Fibroblast of lung (primary cell): ENCODE results near the gene TSEN15.

Experiments
- EZH2 ChIP-seq: IDR thresholded peaks from 2 replicates; pipeline ENCODE4 v1.5.1; 2012; ENCODE audit warnings: low read length, control low read depth, mild to moderate bottlenecking; ENCODE audit errors: missing control alignments
- TF ChIP-seq, protein P1 (sequence below), 2 donors: IDR thresholded peaks in 1 of 2; conservative IDR thresholded peaks in 1 of 2; 1 replicate in 1 of 2; 2 replicates in 1 of 2; pipeline ENCODE4 v1.5.1; 2011 to 2012; ENCODE audit warnings: low read length in 2 of 2, control low read depth in 1 of 2, inconsistent platforms in 1 of 2, low read depth in 1 of 2, mild to moderate bottlenecking in 1 of 2

DNA sequence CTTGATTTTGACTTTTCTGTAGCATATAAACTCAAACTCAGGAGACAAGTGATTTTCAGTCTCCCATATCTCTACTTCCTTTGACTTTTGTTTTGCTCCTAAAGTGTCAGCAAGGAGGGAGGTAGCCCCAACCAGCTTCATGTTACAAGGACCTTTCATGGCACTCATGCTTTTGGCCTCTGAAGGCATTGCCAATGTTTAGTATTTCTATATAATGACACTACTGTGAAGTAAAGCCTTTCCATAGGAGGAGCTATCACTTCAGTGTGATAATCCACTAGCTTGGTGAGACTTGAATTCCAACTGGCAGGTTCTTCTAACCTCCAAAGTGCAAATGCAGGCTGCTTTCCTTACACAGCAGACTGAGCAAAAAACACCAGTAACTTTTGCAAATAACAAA, 28.4 kb upstream of the TSEN15 start:
- TF ChIP-seq, protein P1, sequence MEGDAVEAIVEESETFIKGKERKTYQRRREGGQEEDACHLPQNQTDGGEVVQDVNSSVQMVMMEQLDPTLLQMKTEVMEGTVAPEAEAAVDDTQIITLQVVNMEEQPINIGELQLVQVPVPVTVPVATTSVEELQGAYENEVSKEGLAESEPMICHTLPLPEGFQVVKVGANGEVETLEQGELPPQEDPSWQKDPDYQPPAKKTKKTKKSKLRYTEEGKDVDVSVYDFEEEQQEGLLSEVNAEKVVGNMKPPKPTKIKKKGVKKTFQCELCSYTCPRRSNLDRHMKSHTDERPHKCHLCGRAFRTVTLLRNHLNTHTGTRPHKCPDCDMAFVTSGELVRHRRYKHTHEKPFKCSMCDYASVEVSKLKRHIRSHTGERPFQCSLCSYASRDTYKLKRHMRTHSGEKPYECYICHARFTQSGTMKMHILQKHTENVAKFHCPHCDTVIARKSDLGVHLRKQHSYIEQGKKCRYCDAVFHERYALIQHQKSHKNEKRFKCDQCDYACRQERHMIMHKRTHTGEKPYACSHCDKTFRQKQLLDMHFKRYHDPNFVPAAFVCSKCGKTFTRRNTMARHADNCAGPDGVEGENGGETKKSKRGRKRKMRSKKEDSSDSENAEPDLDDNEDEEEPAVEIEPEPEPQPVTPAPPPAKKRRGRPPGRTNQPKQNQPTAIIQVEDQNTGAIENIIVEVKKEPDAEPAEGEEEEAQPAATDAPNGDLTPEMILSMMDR (conservative IDR thresholded peaks at IDR 0.05 in 1 of 2, IDR thresholded peaks at IDR 0.05 in 1 of 2; ENCODE audit: low read depth in 1 of 2, low read length in 2 of 2) = no peak
- TF ChIP-seq EZH2 = no peak
